Eye (tissue), 1 donor: ENCODE measurements around the gene POLR2B.
"Not testable (repeated sequence)": the region's sequence is repeated elsewhere in the genome, so short reads cannot be mapped to it uniquely, and the experiment has no call there.

Experiments
- DNase-seq: peaks from one replicate; pipeline ENCODE4 v3.0.0-alpha.2; 2015

POLR2B gene

GRCh38 chr4:56990109-56990905 lies 11.6 kb downstream of the POLR2B start:
- DNase-seq: no peak

- DNase-seq: peak; percentile 64
These were observed 16.8 kb downstream of the POLR2B start for GRCh38 chr4:56995525-56995924.

DNA sequence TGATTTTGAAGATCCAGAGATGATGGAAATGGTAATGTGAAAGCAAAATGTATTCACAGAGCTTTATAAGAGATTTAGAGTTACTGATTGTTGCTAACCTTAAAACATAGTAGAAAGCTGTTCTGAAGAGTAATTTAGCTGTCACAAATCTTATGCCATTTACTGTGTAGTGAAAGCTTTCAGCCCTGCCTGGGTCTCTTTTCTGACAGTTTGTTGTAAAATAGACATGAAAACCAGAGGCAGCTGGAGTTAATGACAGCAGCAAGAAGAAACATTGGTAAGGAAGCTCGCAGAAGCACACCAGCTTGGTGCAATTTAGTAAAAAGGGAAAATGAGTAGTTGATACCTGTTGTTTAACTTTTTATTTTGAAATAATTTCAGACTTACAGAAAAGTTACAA lies 21.1 kb downstream of the POLR2B start:
- no peak for DNase-seq

DNA sequence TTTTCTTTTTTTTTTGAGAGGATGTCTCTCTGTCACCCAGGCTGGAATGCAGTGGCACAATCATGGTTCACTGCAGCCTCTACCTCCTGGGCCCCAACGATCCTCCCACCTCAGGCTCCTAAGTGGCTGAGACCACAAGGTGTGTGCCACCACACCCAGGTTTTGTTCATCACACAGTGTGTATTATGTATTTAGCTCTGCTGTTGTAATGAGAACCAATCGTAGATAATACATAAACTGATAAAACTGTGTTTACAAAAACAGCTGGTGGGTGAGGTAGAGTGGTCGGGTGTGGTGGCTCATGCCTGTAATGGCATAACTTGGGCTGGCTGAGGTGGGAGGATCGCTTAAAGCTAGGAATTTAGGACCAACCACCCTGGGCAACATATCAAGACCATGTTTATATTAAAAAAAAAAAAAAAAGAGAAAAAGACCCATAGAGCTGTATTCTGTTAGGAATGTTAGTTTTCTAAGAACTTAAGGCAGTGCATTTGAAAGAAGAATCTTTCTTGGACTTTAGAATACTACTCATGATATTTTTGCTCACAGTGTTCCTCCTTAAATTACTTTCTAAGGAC lies 34.9 kb downstream of the POLR2B start:
- DNase-seq: no peak

- no peak for DNase-seq
These were observed 40.3 kb downstream of the POLR2B start for GRCh38 chr4:57018980-57019379.

DNA sequence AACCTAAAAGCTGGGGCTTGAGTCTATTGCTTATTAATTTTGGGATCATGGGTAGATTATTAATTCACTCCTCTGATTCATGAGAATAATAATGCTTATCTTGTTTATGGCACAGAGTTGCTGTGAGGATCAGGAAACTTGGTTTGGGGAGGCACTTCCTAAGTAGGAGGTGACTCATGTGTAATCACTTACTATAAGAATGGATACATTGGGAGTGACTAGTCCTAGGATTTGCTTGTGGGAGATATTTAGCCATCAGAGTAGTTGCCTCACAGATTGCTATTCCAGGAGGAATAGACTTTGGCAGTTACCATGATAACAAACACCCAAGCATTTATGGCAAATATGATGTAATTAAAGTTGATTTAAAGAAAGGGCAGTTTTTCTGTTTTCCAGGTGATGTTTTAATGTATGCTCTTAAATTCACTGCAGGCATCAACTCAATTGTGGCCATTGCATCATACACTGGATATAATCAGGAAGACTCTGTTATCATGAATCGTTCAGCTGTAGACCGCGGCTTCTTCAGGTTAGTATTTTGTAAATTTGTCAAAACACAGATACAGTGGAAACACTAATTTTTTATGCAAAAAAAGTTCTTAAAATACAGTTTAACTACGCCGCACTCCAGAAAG lies 41.9 kb downstream of the POLR2B start:
- no peak for DNase-seq

- DNase-seq: no peak
These were observed 44.4 kb downstream of the POLR2B start for GRCh38 chr4:57023104-57023503.

- DNase-seq: no peak
These were observed 55.8 kb downstream of the POLR2B start for GRCh38 chr4:57034520-57034919.

- peak; percentile 85 for DNase-seq
These were observed 59.4 kb downstream of the POLR2B start for GRCh38 chr4:57037982-57038604.

- no peak for DNase-seq
These were observed 60.6 kb downstream of the POLR2B start for GRCh38 chr4:57039345-57039744.

GRCh38 chr4:57040510-57040909 lies 61.8 kb downstream of the POLR2B start:
- no peak for DNase-seq

- DNase-seq: no peak
These were observed 62.3 kb downstream of the POLR2B start for GRCh38 chr4:57041020-57041419.

GRCh38 chr4:57042711-57043169 lies 64.0 kb downstream of the POLR2B start:
- DNase-seq: no peak

DNA sequence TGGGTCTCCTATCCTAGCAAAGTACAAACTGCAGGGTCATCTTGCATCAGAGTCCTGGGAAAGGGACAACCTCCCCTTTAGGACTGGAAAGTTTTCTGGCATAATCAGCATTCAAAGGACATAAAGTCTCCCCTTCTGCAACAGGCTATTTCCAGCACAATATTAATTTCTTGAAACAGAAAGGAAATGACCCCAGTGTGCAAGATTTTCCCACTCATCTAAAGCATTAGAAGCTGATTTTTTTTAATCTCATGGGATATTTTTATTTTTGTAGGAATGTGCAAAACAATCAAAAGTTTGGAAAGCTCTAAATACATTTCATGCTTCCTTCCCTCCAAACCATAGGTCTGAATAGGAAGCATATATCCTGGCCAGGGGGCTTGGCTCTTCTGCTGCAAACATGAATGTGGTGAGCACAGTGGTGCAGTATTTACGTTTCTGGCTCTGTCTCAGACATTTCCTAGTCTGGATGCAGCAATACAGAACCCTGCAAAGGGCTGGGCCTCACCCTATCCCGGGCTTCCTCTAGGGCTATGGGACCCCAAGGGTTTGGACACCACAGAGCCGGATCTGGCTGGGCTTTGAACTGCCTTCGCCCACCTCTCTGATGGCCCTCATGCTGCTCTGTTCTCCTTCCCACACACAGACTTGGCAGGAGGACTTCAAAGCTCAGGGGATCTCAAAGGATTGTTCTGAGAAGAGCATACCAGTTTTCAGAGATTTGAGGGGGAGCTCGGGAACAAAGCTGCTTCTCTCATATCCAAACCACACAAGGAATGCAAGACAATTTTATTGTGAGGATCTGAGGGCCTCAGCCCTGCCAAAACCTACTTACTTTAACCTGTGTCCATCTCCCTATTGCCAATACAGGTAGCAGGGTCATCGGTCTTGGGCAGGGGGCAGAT lies 64.9 kb downstream of the POLR2B start:
- DNase-seq: peak; percentile 55

DNA sequence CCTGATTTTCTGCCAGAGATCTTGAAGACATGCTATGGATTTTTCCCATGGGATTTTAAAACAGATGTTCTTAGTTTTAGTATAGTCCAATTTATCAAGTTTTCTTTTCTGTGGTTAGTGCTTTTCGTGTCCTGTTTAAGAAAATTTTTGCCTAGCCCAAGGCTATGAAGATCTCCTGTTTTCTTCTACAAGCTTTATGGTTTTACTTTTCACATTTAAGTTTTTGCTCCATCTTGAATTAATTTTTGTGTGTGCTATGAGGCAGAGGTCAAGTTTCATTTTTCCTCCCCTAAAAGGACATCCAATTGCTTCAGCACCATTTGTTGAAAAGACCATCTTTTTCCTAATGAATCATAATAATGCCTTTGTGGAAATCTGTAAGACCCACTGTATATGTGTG lies 65.6 kb downstream of the POLR2B start:
- no peak for DNase-seq

DNA sequence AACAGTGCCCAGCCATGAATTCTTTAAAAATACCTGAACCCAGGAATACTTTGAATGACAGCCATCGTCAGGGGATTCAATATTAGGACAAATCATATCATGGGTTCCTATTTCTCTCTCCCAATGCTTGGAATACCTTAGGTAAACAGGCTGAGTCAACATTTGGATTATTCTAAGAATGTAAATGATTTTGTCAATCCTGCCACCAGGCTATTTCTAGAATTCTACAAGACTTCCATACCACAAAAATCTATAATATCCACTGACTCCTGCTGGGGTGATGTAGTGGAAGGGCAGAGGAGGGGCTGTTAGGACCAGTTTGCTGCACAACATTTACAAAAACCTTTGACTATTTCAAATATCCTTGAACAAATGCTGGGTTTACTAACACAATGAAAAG lies 66.3 kb downstream of the POLR2B start:
- no peak for DNase-seq

DNA sequence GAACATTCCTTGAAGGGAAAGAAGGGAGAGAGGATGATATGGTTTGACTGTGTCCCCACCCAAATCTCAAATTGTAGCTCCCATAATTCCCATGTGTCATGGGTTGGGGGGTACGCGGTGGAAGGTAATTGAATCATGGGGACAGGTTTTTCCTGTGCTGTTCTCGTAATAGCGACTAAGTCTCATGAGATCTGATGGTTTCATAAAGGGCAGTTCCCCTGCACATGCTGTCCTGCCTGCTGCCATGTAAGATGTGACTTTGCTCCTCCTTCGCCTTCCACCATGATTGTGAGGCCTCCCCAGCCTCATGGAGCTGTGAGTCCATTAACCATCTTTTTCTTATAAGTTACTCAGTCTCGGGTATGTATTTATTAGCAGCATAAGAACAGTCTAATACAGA lies 68.3 kb downstream of the POLR2B start:
- DNase-seq: not testable (repeated sequence)

DNA sequence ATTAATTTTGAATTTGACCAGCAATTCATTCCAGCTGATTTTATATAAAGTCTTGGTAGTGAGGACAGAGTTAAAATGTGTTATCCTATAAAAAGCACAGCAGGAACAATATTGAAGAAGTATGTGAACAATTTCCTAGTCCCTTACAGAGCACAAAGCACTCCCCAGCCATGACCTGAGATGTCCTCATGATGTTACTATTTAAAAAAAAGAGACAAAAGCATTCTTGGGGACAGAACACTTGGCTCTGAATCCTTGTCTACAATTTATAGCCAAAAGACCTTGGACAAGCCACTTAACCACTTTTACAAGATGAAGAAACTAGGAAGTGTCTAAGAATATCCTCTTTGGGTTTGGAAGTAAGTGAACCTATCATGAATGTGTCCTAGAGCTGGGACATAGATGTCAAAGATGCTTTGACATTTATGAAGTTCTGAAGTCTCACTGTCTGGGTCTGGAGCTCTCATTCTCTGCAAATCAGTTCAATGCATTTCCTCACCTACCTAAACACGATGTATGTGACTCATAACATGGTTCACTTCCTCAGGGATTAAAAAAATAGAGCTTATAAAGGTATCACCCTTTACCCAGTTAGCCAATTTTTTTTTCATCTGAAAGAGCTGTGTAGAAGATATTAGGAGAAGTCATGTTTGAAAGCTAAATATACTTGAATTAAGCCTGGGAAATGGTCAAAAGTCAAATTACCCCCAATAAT lies 70.1 kb downstream of the POLR2B start:
- DNase-seq: no peak

GRCh38 chr4:57051095-57051494 lies 72.4 kb downstream of the POLR2B start:
- no peak for DNase-seq

DNA sequence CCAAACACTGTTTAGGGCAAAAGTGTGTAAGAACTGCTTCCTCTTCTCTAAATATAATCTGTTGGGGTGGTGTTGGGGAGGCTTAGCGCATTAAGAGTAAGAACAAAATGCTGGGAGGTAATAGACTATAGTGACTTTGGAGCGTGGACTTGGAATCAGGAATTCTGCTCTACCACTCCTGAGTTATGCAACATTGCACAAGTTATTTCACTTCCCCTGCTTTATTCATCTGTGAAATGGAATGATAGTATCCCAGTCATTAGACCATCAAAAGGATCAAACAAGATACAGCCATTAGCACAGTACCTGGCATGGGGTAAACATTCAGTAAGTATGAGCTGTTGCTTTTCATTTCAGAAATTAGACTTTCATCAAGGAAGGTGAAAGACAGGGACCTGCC lies 72.8 kb downstream of the POLR2B start:
- no peak for DNase-seq

DNA sequence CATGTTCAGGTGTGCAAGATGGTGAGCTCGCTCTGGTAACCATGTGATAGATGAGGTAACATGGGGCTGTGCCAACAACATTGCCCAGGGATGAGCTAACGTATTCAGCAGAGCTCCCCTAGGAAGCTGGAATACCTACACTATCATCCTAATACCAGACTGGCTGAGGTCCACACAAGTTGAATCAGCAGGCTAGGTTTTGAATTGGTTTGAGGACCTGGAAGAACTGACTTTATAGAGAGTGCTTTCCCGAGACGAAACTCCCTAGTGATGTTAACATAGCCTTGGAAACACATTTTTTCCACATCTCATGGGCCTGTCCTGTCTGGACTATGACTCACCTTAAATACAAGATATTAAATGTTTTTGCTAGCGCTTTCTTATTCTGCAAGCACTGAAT lies 74.8 kb downstream of the POLR2B start:
- DNase-seq: no peak

DNA sequence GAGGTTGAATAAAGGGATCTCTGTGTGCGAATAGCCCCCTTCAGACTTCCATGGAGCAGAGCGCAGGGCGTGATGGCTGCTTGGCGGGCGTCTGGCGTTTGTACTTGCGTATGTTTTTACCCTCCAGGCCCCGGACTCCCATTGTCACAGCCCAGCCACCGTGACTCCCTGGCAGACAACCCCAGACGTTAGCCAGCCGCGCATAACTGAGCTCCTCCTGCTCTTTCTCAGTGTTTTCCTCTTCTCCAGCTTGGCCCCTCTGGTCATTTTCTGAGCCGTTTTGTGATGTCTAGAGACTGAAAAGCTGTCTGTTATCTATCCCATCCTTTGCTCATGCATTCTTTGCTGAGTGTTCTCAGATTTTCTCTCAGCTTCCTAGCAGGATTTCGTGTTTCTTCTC lies 77.2 kb downstream of the POLR2B start:
- no peak for DNase-seq
